ENCODE measurements around the gene HCRTR2.
"Not testable (repeated sequence)": the region's sequence is repeated elsewhere in the genome, so short reads cannot be mapped to it uniquely, and the experiment has no call there.

The HCRTR2 gene

DNA sequence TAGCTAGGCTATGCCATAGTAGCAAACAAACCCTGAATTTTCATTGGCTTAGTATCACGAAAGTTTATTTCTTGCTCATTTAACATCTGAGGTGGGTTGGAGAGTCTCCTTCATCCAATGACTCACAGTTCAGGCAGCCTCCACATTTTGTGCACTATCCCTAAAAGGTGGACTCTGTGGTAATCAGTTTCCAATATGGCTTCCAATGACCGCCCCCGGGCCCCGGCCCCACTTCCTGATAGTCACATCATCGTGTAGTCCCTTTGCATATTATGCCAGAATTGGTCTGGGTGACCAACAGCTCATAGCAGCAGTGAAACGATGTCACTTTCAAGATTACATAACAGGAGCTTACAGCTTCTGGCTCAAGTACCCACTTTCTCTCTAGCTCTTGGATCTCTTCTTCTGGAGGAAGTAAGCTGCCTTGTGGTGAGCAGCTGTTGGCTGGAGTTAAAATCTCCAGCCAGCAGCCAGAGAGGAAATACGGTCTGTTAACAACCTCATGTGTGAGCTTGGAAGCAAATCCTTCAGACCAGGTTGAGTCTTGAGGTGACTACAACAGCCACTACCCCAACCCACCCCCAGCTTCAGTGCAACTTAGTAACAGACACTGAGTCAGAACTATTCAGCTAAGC is 7.8 kb downstream of the HCRTR2 start:
- DNase-seq (ENCODE audit: low spot score in 2 of 2), result no peak
- Histone ChIP-seq H3K27me3 (ENCODE audit: low read depth) (no peaks in the 10 kb centered on the region), H3K9me3 (no peaks in the 10 kb centered on the region), H3K4me1 (no peaks in the 10 kb centered on the region; the same call in 1 of the 2 replicates), H3K4me3 (no peak overlapping the region), H3K36me3 (replicated peaks) (no peaks in the 10 kb centered on the region)
- in situ Hi-C loops (cut with MboI; ENCODE audit: low sequenced_read_pairs), result no loop called here

DNA sequence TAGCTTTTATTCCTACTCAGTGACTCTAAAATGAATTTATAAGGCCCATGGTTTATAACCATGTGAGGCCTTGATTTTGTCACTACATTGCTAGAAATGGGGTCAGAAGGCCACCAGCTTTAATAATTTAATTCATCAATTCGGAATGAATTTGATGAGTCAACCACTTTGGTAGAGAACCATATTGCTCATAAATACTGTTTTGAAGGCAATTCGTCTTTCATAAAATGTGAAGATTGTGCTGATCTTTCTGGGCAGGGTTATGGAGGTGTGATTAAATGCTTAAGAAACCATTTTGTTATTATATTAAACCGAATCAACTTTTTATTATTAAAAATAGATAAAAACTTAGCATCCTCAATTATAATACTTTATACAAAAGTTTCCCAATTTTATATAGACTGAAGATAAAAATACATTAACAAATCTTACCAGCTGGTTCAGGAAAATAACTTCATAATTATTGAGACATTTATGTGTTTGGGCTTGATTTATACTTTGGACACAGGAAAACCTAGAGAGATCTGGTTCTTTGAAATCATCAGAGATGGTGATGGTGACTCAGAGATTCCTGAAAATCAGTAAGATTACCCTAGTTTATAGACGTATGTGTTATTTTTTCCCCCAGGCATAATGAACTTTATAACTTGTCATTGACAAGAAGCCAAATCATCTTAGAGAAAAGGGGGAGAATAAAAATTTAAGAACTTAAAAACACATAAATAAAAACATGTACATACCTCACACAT is 10.6 kb downstream of the HCRTR2 start:
- no peak overlapping the region for H3K4me3 ChIP-seq
- no peaks in the 10 kb centered on the region for H3K27me3 ChIP-seq (ENCODE audit: low read depth)
- no peaks in the 10 kb centered on the region; the same call in 1 of the 2 replicates for H3K4me1 ChIP-seq
- no peak for DNase-seq (ENCODE audit: low spot score in 2 of 2)
- in situ Hi-C loops (cut with MboI; ENCODE audit: low sequenced_read_pairs), result no loop called here
- no peaks in the 10 kb centered on the region for H3K36me3 ChIP-seq (replicated peaks)
- no peaks in the 10 kb centered on the region for H3K9me3 ChIP-seq

DNA sequence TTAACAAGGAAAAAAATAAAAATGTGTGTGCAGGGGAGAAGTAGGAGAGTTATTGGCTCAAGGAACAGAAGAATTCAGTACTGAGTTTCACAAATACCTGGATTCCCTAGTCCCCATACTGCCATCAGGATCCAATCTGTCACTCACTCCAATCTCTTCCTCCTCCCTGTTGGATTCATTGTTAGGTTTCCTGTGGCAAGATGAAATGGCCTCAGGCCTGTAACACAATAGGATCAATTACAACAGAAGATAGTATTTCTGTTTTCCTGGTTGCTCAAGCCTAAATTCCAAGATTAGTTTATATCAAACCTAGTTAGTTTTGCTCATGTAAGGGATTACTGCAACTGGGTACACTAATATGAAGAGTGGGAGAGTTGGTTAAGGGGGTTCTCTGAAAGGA is 24.4 kb downstream of the HCRTR2 start:
- H3K27me3 ChIP-seq (ENCODE audit: low read depth), result no peaks in the 10 kb centered on the region
- no peaks in the 10 kb centered on the region for H3K9me3 ChIP-seq
- H3K36me3 ChIP-seq (replicated peaks), result no peaks in the 10 kb centered on the region
- H3K4me3 ChIP-seq, result no peak overlapping the region
- DNase-seq (ENCODE audit: low spot score in 2 of 2), result no peak
- no peaks in the 10 kb centered on the region for H3K4me1 ChIP-seq
- in situ Hi-C loops (cut with MboI; ENCODE audit: low sequenced_read_pairs), result no loop called here

DNA sequence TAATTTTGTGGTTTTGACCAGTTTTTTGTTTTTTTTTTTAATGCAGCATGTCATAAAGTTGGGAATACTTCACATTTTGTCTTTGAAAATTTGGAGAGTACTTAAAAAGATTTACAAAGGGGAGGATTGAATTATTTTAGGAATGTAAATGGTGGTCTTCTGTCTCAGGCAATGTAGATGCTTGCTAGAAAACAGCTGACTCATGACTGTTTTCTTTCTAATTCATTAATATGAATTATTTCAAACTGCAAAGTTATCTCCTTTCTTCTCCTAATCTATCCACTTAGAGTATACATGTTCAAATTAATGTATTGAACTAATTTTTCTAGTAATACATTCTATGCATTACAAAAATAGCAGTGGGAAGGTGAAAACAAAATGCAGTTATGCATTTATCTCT is 24.9 kb downstream of the HCRTR2 start:
- in situ Hi-C loops (cut with MboI; ENCODE audit: low sequenced_read_pairs), result no loop called here
- no peaks in the 10 kb centered on the region for H3K27me3 ChIP-seq (ENCODE audit: low read depth)
- H3K4me3 ChIP-seq, result no peak overlapping the region
- H3K9me3 ChIP-seq, result no peaks in the 10 kb centered on the region
- DNase-seq (ENCODE audit: low spot score in 2 of 2), result no peak
- H3K4me1 ChIP-seq, result no peaks in the 10 kb centered on the region
- H3K36me3 ChIP-seq (replicated peaks), result no peaks in the 10 kb centered on the region

DNA sequence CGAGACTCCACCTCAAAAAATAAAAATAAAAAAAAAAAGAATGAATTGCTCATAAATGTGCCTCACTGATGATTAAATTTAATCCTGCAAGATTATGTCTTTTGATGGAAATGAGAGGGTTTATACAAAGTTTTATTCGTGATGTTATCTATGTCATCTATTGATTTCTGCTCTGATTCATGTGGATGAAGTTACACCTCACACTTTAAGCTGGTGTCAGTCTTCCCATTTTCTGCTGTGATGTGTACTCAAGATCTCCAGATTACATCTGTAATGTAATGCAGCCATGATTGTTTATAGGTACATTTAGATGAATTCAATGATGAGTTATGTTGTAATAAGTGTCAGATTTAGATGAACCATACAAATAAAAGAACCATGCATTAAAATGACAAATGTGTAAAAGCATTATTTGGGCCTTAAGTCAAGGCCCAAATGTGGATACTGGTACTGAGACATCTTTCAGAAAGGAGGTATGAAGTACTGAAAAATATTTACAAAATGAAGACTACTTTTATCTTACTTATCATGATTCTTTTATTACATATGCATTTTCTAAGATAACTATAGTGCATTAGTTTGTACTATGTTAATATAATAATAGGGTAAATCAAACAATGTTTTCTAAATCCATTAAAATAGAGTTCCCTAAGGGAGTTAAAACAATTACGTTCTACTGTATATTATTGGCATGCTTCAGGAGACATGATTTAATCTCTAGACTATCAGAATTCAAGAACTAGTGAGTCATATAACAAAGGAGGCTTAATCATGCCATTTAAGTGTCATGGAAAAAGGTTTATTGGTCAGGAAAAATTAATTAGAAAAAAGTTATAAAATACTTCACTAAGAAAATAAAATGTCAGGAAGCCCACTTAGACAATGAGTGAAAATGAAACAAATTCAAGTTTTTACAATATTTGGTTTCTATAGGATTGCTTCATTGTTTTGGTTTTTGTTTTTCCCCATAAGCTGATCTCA is 34.5 kb downstream of the HCRTR2 start:
- no peak overlapping the region for H3K4me3 ChIP-seq
- in situ Hi-C loops (cut with MboI; ENCODE audit: low sequenced_read_pairs), result no loop called here
- DNase-seq (ENCODE audit: low spot score in 2 of 2), result peak in 1 of 2 experiments; percentile 46
- H3K9me3 ChIP-seq, result no peaks in the 10 kb centered on the region
- H3K4me1 ChIP-seq, result peaks cover 3% of the 10 kb centered on the region; the same call in 1 of the 2 replicates
- no peaks in the 10 kb centered on the region for H3K27me3 ChIP-seq (ENCODE audit: low read depth)
- no peaks in the 10 kb centered on the region for H3K36me3 ChIP-seq (replicated peaks)

DNA sequence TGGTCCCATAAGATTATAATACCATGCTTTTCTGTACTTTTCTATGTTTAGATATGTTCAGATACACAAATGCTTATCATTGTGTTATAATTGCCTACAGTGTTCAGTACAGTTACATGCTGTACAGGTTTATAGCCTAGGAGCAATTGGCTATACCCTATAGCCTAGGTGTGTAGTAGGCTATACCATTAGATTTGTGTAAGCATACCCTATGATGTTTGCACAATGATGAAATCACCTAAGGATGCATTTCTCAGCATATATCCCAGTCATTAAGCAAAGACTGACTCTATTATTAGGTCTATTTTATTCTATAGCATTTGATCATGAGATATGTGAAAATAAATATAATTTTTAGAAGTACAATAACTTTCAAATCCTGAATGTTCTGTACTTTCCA is 36.6 kb downstream of the HCRTR2 start:
- no peaks in the 10 kb centered on the region for H3K9me3 ChIP-seq
- no peak for DNase-seq (ENCODE audit: low spot score in 2 of 2)
- H3K27me3 ChIP-seq (ENCODE audit: low read depth), result no peaks in the 10 kb centered on the region
- peaks cover 12% of the 10 kb centered on the region for H3K4me1 ChIP-seq
- in situ Hi-C loops (cut with MboI; ENCODE audit: low sequenced_read_pairs), result no loop called here
- no peak overlapping the region for H3K4me3 ChIP-seq
- H3K36me3 ChIP-seq (replicated peaks), result no peaks in the 10 kb centered on the region

DNA sequence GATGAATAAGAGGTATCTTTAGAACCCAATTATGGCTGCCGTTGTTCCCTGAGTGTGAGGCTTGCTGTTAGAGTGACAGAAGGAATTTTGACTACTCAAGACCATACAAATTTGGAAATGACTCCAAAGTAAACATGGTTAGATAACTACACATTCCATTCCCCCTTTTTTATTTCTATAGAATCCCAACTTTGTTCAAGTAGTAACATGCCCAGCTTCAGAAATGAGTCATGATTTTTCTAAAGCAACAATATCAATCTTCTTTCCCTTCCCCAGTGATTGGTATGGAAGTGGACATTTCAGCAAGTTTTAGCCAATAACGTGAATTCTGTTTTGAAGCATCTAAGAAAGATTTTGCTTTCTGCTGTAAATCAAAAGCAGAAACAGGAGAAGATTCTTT is 37.8 kb downstream of the HCRTR2 start:
- Histone ChIP-seq H3K36me3 (replicated peaks) (no peaks in the 10 kb centered on the region), H3K4me3 (no peak overlapping the region), H3K4me1 (peaks cover 19% of the 10 kb centered on the region), H3K9me3 (no peaks in the 10 kb centered on the region), H3K27me3 (ENCODE audit: low read depth) (no peaks in the 10 kb centered on the region)
- in situ Hi-C loops (cut with MboI; ENCODE audit: low sequenced_read_pairs), result no loop called here
- no peak for DNase-seq (ENCODE audit: low spot score in 2 of 2)

DNA sequence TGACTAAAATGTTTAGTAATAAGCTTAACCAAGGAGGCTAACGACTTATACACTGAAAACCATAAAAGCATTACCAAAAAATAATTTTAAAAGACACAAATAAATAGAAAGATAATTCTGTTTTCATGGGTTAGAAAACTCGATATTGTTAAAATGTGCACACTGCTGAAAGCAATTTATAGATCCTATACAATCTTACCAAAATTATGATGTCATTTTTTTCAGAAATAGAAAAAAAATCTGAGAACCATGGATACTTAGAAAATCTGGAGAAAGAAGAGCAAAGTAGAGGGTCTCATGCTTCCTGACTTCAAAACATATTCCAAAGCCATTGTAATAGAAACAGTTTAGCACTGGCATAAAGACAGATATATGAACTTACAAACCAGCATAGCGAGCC is 46.6 kb downstream of the HCRTR2 start:
- in situ Hi-C loops (cut with MboI; ENCODE audit: low sequenced_read_pairs), result no loop called here
- Histone ChIP-seq H3K27me3 (ENCODE audit: low read depth) (no peaks in the 10 kb centered on the region), H3K36me3 (replicated peaks) (no peaks in the 10 kb centered on the region), H3K9me3 (no peaks in the 10 kb centered on the region), H3K4me1 (peaks cover 16% of the 10 kb centered on the region), H3K4me3 (no peak overlapping the region)
- DNase-seq (ENCODE audit: low spot score in 2 of 2), result no peak

DNA sequence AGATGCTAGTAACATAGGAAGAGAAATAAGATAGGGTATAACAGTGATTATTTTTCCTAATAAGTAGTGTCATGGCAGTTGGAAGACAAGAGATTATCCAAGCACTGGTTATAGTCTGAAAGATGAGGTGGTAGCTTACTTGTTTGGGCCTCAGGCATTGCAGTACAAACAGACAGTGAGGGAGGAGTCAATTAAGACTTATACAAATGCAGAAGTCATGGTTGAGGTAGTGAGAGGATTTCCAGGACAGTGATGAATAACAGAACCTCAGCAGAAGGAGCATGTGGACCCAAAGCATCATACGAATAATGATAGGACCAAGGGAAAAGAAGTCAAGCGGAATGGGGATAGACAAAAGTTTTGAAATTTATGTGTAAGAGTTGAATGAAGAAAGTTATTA is 53.5 kb downstream of the HCRTR2 start:
- in situ Hi-C loops (cut with MboI; ENCODE audit: low sequenced_read_pairs), result loop anchor here (25.0 kb wide), 2 partner anchors 516 to 1241 kb away; no protein-coding TSS in a partner anchor
- no peak for DNase-seq (ENCODE audit: low spot score in 2 of 2)
- Histone ChIP-seq H3K4me1 (no peaks in the 10 kb centered on the region; the same call in 1 of the 2 replicates), H3K36me3 (replicated peaks) (no peaks in the 10 kb centered on the region), H3K27me3 (ENCODE audit: low read depth) (no peaks in the 10 kb centered on the region), H3K4me3 (no peak overlapping the region), H3K9me3 (no peaks in the 10 kb centered on the region)

DNA sequence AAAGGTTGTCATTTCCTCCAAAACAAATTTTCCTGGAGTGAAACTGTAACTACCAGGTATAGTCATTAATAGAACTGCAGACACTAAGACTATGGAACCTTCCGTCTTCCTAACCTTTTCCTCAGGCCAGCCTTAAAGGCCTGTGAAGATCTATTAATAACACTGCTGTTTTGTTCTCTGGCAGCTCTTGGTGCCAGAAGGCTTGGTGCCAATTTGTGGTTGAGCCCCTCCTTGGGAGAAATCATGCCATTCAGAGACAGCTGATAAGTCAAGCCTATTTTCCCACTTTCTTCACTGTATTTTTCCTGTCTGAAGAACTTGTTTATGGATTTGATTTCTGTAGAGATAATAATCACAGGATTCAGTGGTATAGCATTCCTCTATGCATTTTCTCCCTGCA is 64.8 kb downstream of the HCRTR2 start:
- no peaks in the 10 kb centered on the region for H3K36me3 ChIP-seq (replicated peaks)
- no peaks in the 10 kb centered on the region for H3K27me3 ChIP-seq (ENCODE audit: low read depth)
- H3K9me3 ChIP-seq, result no peaks in the 10 kb centered on the region
- no peaks in the 10 kb centered on the region for H3K4me1 ChIP-seq
- no peak for DNase-seq (ENCODE audit: low spot score in 2 of 2)
- no peak overlapping the region for H3K4me3 ChIP-seq
- in situ Hi-C loops (cut with MboI; ENCODE audit: low sequenced_read_pairs), result loop anchor here (25.0 kb wide), 2 partner anchors 527 to 1252 kb away; no protein-coding TSS in a partner anchor

DNA sequence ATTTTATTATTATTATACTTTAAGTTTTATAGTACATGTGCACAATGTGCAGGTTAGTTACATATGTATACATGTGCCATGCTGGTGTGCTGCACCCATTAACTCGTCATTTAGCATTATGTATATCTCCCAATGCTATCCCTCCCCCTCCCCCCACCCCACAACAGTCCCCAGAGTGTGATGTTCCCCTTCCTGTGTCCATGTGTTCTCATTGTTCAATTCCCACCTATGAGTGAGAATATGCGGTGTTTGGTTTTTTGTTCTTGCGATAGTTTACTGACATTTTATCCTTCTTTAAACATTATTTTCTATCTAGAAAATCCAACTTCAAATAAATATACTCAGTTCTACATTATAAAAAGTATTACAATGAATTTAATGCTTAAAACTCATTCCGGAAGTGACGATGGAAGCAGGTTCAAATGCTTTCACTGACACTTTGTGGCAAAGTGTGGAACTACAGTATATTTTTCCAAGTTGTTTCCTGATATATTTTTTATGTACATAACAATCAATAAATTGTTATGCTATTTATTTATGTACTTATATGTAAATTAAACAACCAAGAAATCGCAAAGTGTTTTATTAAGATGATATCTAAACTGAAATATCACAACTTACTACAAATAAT is 66.8 kb downstream of the HCRTR2 start:
- H3K9me3 ChIP-seq; H3K36me3 ChIP-seq (replicated peaks); H3K4me1 ChIP-seq; H3K27me3 ChIP-seq (ENCODE audit: low read depth); H3K4me3 ChIP-seq: not testable (repeated sequence)
- in situ Hi-C loops (cut with MboI; ENCODE audit: low sequenced_read_pairs), result loop anchor here (25.0 kb wide), 2 partner anchors 529 to 1254 kb away; no protein-coding TSS in a partner anchor
- DNase-seq (ENCODE audit: low spot score in 2 of 2), result peak in 1 of 2 experiments; percentile 30

DNA sequence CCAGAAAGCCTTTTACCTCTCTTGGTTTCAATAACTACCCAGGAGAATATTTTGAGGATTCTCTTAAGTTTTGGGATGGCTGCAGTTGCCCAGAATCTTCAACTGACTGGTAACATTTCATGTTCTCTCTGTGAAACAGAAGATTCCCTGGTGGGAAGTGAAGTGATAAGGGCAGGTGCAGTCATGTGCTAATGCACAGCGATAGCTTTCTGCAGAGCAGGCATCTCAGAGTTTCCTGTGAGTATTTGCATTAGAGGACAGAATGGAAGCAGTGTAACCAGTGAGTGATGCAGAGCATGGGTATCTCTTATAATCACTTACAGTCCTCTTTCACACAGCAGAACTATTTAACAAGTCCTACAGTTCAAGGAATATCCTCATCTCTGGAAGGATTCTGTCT is 76.1 kb downstream of the HCRTR2 start:
- Histone ChIP-seq H3K9me3 (no peaks in the 10 kb centered on the region), H3K27me3 (ENCODE audit: low read depth) (no peaks in the 10 kb centered on the region), H3K36me3 (replicated peaks) (no peaks in the 10 kb centered on the region), H3K4me1 (no peaks in the 10 kb centered on the region), H3K4me3 (no peak overlapping the region)
- in situ Hi-C loops (cut with MboI; ENCODE audit: low sequenced_read_pairs), result no loop called here
- no peak for DNase-seq (ENCODE audit: low spot score in 2 of 2)

DNA sequence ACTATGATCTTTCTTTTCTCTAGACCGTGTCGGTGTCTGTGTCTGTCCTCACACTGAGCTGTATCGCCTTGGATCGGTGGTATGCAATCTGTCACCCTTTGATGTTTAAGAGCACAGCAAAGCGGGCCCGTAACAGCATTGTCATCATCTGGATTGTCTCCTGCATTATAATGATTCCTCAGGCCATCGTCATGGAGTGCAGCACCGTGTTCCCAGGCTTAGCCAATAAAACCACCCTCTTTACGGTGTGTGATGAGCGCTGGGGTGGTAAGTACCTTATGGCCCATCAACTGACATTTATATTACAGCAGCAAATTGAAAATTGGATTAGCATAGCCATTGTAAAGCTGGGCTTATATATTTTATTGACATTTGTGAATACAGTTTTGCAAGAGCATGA is 80.8 kb downstream of the HCRTR2 start:
- in situ Hi-C loops (cut with MboI; ENCODE audit: low sequenced_read_pairs), result no loop called here
- no peaks in the 10 kb centered on the region for H3K4me1 ChIP-seq
- DNase-seq (ENCODE audit: low spot score in 2 of 2), result no peak

More for the DNA sequence above, 80.8 kb downstream of the HCRTR2 start:
- Histone ChIP-seq H3K27me3 (ENCODE audit: low read depth) (no peaks in the 10 kb centered on the region), H3K4me3 (no peak overlapping the region), H3K9me3 (no peaks in the 10 kb centered on the region), H3K36me3 (replicated peaks) (no peaks in the 10 kb centered on the region)
